ENCODE data around the gene OR12D2.

OR12D2 gene

GRCh38 chr6:29375191-29375590 is 20.2 kb upstream of the OR12D2 start, which contains the start of gene OR12D3:
OR12D3 (minus strand) TSS chr6:29375291; CDS start chr6:29375287, 4 bp downstream.
- no peaks in the 10 kb centered on the region for H3K79me1 ChIP-seq (ENCODE audit: low read length)
- H3K14ac ChIP-seq (ENCODE audit: low read length), result no peak within 1 kb of the TSS
- no peak within 1 kb of the TSS for H2BK12ac ChIP-seq (ENCODE audit: low read length)
- DNase-seq, result no peak
- no peak within 1 kb of the TSS for H3K4me2 ChIP-seq (ENCODE audit: low read length)
- H3K9ac ChIP-seq (ENCODE audit: low read length), result no peak within 1 kb of the TSS
- no peak within 1 kb of the TSS for H2BK5ac ChIP-seq (ENCODE audit: low read depth, low read length, poor library complexity)
- no peak within 1 kb of the TSS for H3K27ac ChIP-seq (ENCODE audit: low read depth, low read length)
- no peaks in the 10 kb centered on the region for H3K9me3 ChIP-seq (ENCODE audit: insufficient read depth, low read depth, low read length)
- no peak within 1 kb of the TSS for H4K8ac ChIP-seq (ENCODE audit: low read depth, low read length)
- no peak within 1 kb of the TSS for H2AK5ac ChIP-seq (ENCODE audit: low read length)
- no CpG with 5 or more reads among the region's 1 CpG for WGBS (ENCODE audit: extremely low coverage, insufficient coverage, insufficient read length)
- no peak within 1 kb of the TSS for H2BK120ac ChIP-seq (ENCODE audit: insufficient read depth, low read length, poor library complexity)
- no peak within 1 kb of the TSS for H2AFZ ChIP-seq (ENCODE audit: insufficient read depth, low read length, poor library complexity)
- no peaks in the 10 kb centered on the region for H3K4me1 ChIP-seq (ENCODE audit: control insufficient read depth in 1 of 2, insufficient read depth in 2 of 2, low read length in 2 of 2)
- no peaks in the 10 kb centered on the region for H3K79me2 ChIP-seq (ENCODE audit: control insufficient read depth, insufficient read depth, low read length, poor library complexity)
- H3K36me3 ChIP-seq (ENCODE audit: control insufficient read depth in 1 of 2, insufficient read depth in 2 of 2, low read length in 2 of 2), result no peaks in the 10 kb centered on the region
- H4K91ac ChIP-seq (ENCODE audit: low read depth, low read length), result no peak within 1 kb of the TSS
- H3K4me3 ChIP-seq (ENCODE audit: low read depth, low read length), result no peak within 1 kb of the TSS
- H3K23ac ChIP-seq (ENCODE audit: low read length), result no peak within 1 kb of the TSS
- no peak within 1 kb of the TSS for H3K4ac ChIP-seq (ENCODE audit: low read depth, low read length)
- no peak within 1 kb of the TSS for H3K18ac ChIP-seq (ENCODE audit: low read length)
- no peak within 1 kb of the TSS for H4K12ac ChIP-seq (ENCODE audit: low read depth, low read length)
- H3K27me3 ChIP-seq (ENCODE audit: insufficient read depth, low read length), result no peaks in the 10 kb centered on the region

GRCh38 chr6:29376003-29376402 is 19.4 kb upstream of the OR12D2 start:
- H3K9ac ChIP-seq (ENCODE audit: low read length), result no peak overlapping the region
- no peak overlapping the region for H2AK5ac ChIP-seq (ENCODE audit: low read length)
- no peak overlapping the region for H3K18ac ChIP-seq (ENCODE audit: low read length)
- no peak overlapping the region for H3K4me2 ChIP-seq (ENCODE audit: low read length)
- no peaks in the 10 kb centered on the region for H3K27me3 ChIP-seq (ENCODE audit: insufficient read depth, low read length)
- H2BK120ac ChIP-seq (ENCODE audit: insufficient read depth, low read length, poor library complexity), result no peak overlapping the region
- no peak overlapping the region for H2BK5ac ChIP-seq (ENCODE audit: low read depth, low read length, poor library complexity)
- H3K4ac ChIP-seq (ENCODE audit: low read depth, low read length), result no peak overlapping the region
- H3K23ac ChIP-seq (ENCODE audit: low read length), result no peak overlapping the region
- DNase-seq, result peak in 1 of 2 donors; percentile 1
- no peak overlapping the region for H2BK12ac ChIP-seq (ENCODE audit: low read length)
- no peaks in the 10 kb centered on the region for H3K4me1 ChIP-seq (ENCODE audit: control insufficient read depth in 1 of 2, insufficient read depth in 2 of 2, low read length in 2 of 2)
- no peaks in the 10 kb centered on the region for H3K36me3 ChIP-seq (ENCODE audit: control insufficient read depth in 1 of 2, insufficient read depth in 2 of 2, low read length in 2 of 2)
- no peaks in the 10 kb centered on the region for H3K79me1 ChIP-seq (ENCODE audit: low read length)
- no peak overlapping the region for H3K4me3 ChIP-seq (ENCODE audit: low read depth, low read length)
- H3K14ac ChIP-seq (ENCODE audit: low read length), result no peak overlapping the region
- no peaks in the 10 kb centered on the region for H3K79me2 ChIP-seq (ENCODE audit: control insufficient read depth, insufficient read depth, low read length, poor library complexity)
- H4K12ac ChIP-seq (ENCODE audit: low read depth, low read length), result no peak overlapping the region
- H3K27ac ChIP-seq (ENCODE audit: low read depth, low read length), result no peak overlapping the region
- H3K9me3 ChIP-seq (ENCODE audit: insufficient read depth, low read depth, low read length), result no peaks in the 10 kb centered on the region
- no peak overlapping the region for H2AFZ ChIP-seq (ENCODE audit: insufficient read depth, low read length, poor library complexity)
- H4K8ac ChIP-seq (ENCODE audit: low read depth, low read length), result no peak overlapping the region
- H4K91ac ChIP-seq (ENCODE audit: low read depth, low read length), result no peak overlapping the region

GRCh38 chr6:29388533-29388932 is 6.9 kb upstream of the OR12D2 start:
- Histone ChIP-seq H3K27me3 (ENCODE audit: insufficient read depth, low read length) (no peaks in the 10 kb centered on the region), H3K27ac (ENCODE audit: low read depth, low read length) (no peak overlapping the region), H2AFZ (ENCODE audit: insufficient read depth, low read length, poor library complexity) (no peak overlapping the region), H3K9ac (ENCODE audit: low read length) (no peak overlapping the region), H4K8ac (ENCODE audit: low read depth, low read length) (no peak overlapping the region), H3K14ac (ENCODE audit: low read length) (no peak overlapping the region), H4K91ac (ENCODE audit: low read depth, low read length) (no peak overlapping the region), H3K4me2 (ENCODE audit: low read length) (no peak overlapping the region), H2BK120ac (ENCODE audit: insufficient read depth, low read length, poor library complexity) (no peak overlapping the region), H2BK5ac (ENCODE audit: low read depth, low read length, poor library complexity) (no peak overlapping the region), H3K4me3 (ENCODE audit: low read depth, low read length) (no peak overlapping the region), H3K9me3 (ENCODE audit: insufficient read depth, low read depth, low read length) (peaks cover 4% of the 10 kb centered on the region), H2BK12ac (ENCODE audit: low read length) (no peak overlapping the region), H3K23ac (ENCODE audit: low read length) (no peak overlapping the region), H3K4me1 (ENCODE audit: control insufficient read depth in 1 of 2, insufficient read depth in 2 of 2, low read length in 2 of 2) (no peaks in the 10 kb centered on the region), H4K12ac (ENCODE audit: low read depth, low read length) (no peak overlapping the region), H3K79me2 (ENCODE audit: control insufficient read depth, insufficient read depth, low read length, poor library complexity) (no peaks in the 10 kb centered on the region), H2AK5ac (ENCODE audit: low read length) (no peak overlapping the region), H3K18ac (ENCODE audit: low read length) (no peak overlapping the region), H3K4ac (ENCODE audit: low read depth, low read length) (no peak overlapping the region), H3K36me3 (ENCODE audit: control insufficient read depth in 1 of 2, insufficient read depth in 2 of 2, low read length in 2 of 2) (no peaks in the 10 kb centered on the region), H3K79me1 (ENCODE audit: low read length) (no peaks in the 10 kb centered on the region)
- WGBS (ENCODE audit: extremely low coverage, insufficient coverage, insufficient read length), result 100% methylated on average over 1 of the region's 4 CpGs
- no peak for DNase-seq

GRCh38 chr6:29399525-29399924 is 4.1 kb downstream of the OR12D2 start:
- Histone ChIP-seq H3K14ac (ENCODE audit: low read length) (no peak overlapping the region), H3K23ac (ENCODE audit: low read length) (no peak overlapping the region), H2BK120ac (ENCODE audit: insufficient read depth, low read length, poor library complexity) (no peak overlapping the region), H3K27me3 (ENCODE audit: insufficient read depth, low read length) (no peaks in the 10 kb centered on the region), H2AFZ (ENCODE audit: insufficient read depth, low read length, poor library complexity) (no peak overlapping the region), H3K79me2 (ENCODE audit: control insufficient read depth, insufficient read depth, low read length, poor library complexity) (no peaks in the 10 kb centered on the region), H3K4me2 (ENCODE audit: low read length) (no peak overlapping the region), H3K4me3 (ENCODE audit: low read depth, low read length) (no peak overlapping the region), H2BK12ac (ENCODE audit: low read length) (no peak overlapping the region), H2BK5ac (ENCODE audit: low read depth, low read length, poor library complexity) (no peak overlapping the region), H3K18ac (ENCODE audit: low read length) (no peak overlapping the region), H3K79me1 (ENCODE audit: low read length) (no peaks in the 10 kb centered on the region), H4K12ac (ENCODE audit: low read depth, low read length) (no peak overlapping the region), H2AK5ac (ENCODE audit: low read length) (no peak overlapping the region), H3K4ac (ENCODE audit: low read depth, low read length) (no peak overlapping the region), H3K9me3 (ENCODE audit: insufficient read depth, low read depth, low read length) (no peaks in the 10 kb centered on the region), H3K27ac (ENCODE audit: low read depth, low read length) (no peak overlapping the region), H3K4me1 (ENCODE audit: control insufficient read depth in 1 of 2, insufficient read depth in 2 of 2, low read length in 2 of 2) (no peaks in the 10 kb centered on the region), H4K8ac (ENCODE audit: low read depth, low read length) (no peak overlapping the region), H3K9ac (ENCODE audit: low read length) (no peak overlapping the region), H3K36me3 (ENCODE audit: control insufficient read depth in 1 of 2, insufficient read depth in 2 of 2, low read length in 2 of 2) (no peaks in the 10 kb centered on the region), H4K91ac (ENCODE audit: low read depth, low read length) (no peak overlapping the region)
- no CpG with 5 or more reads among the region's 2 CpGs for WGBS (ENCODE audit: extremely low coverage, insufficient coverage, insufficient read length)
- DNase-seq, result no peak

Measured in trophoblast cell (in vitro differentiated cells and primary cell).